HepG2 (cell line): ENCODE data around the gene CNOT6. TPM values are rescaled to one million over a fixed set of nuclear protein-coding genes. Genes with fewer than 3 reads are reported as not detected.

Source experiments
- ATAC-seq: fragments of 200-7000 bp; cut with Tn5 transposase; 3 replicates; pipeline ENCODE4 v1.9.1; 2020; ENCODE audit warnings: mild to moderate bottlenecking, moderate library complexity
- BruUV-seq: library from RNA; stranded (reverse); fragments of 400-500 nt; replicated peaks from 2 replicates; lab custom pipeline; 2021; lab: Mats Ljungman, UMichigan
- CTCF ChIA-PET: fragments of 300-600 bp; formaldehyde crosslinking; extraction: SDS; loops from one replicate; lab custom pipeline; 2021; ENCODE audit warnings: low total read pairs, inconsistent platforms, low intra/inter-chr PET ratio; lab: Yijun Ruan, JAX
- POLR2A ChIA-PET: fragments of 350-600 bp; sonication (Branson Sonifier 250); formaldehyde crosslinking; loops from one replicate; lab custom pipeline; 2020; ENCODE audit warnings: antibody characterized with exemption, inconsistent platforms; lab: Yijun Ruan, JAX
- DNase-seq: peaks from one replicate; pipeline ENCODE4 v3.0.0-alpha.2; 2015; ENCODE audit warnings: low spot score
- FAIRE-seq: peaks from 3 replicates; lab custom pipeline; 2011; peaks lifted over from hg19 to GRCh38; lab: Jason Lieb, UNC
- H2AFZ ChIP-seq: one replicate; pipeline ENCODE4 v1.6.1; 2011; ENCODE audit warnings: low read length, inconsistent platforms
- H3K27ac ChIP-seq: fragments of 300-600 bp; 3 replicates; pipeline ENCODE4 v1.8.0; 2011; ENCODE audit warnings: mixed run types, mild to moderate bottlenecking, mixed read lengths, low read length, inconsistent platforms; ENCODE audit not compliant: insufficient read depth; ENCODE audit errors: extremely low read length
- H3K27me3 ChIP-seq, 2 experiments: fragments of 200-600 bp in 1 of 2; 2 replicates in 1 of 2; 3 replicates in 1 of 2; pipeline versions ENCODE4 v1.6.0 to v1.8.0; 2011; ENCODE audit warnings: low read length in 2 of 2, mild to moderate bottlenecking in 2 of 2, moderate library complexity in 2 of 2, inconsistent platforms in 1 of 2; ENCODE audit not compliant: insufficient read depth in 2 of 2, control insufficient read depth in 1 of 2
- H3K36me3 ChIP-seq, 2 experiments: fragments of 200-600 bp in 1 of 2; replicated peaks in 1 of 2; 2 replicates in 1 of 2; 3 replicates in 1 of 2; pipeline versions ENCODE4 v1.5.1 to v1.8.0; 2011; ENCODE audit warnings: low read length in 2 of 2, inconsistent platforms in 1 of 2; ENCODE audit not compliant: insufficient read depth in 2 of 2, control insufficient read depth in 1 of 2
- H3K4me1 ChIP-seq: 2 replicates; pipeline ENCODE4 v1.5.1; 2012; ENCODE audit warnings: low read length, inconsistent platforms; ENCODE audit not compliant: insufficient read depth
- H3K4me2 ChIP-seq: 2 replicates; pipeline ENCODE4 v1.6.0; 2011; ENCODE audit warnings: low read depth, low read length, inconsistent platforms
- H3K4me3 ChIP-seq, 3 experiments: fragments of 200-600 bp in 1 of 3; sonication (generic), shearing (Covaris generic) in 1 of 3; replicated peaks in 1 of 3; 2 replicates each; pipeline ENCODE4 v1.5.1; 2011 to 2016; ENCODE audit warnings: low read length in 3 of 3, inconsistent platforms in 2 of 3, low read depth in 2 of 3, mild to moderate bottlenecking in 2 of 3, control low read depth in 1 of 3, mixed read lengths in 1 of 3; ENCODE audit not compliant: insufficient read depth in 1 of 3
- H3K79me2 ChIP-seq: one replicate; pipeline ENCODE4 v1.6.1; 2011; ENCODE audit warnings: low read length, inconsistent platforms; ENCODE audit not compliant: insufficient read depth
- H3K9ac ChIP-seq: 2 replicates; pipeline ENCODE4 v1.6.0; 2011; ENCODE audit warnings: mild to moderate bottlenecking, low read depth, low read length, inconsistent platforms; ENCODE audit not compliant: insufficient read depth
- H3K9me3 ChIP-seq: 2 replicates; pipeline ENCODE4 v1.5.1; 2012; ENCODE audit warnings: mild to moderate bottlenecking, low read length
- H4K20me1 ChIP-seq: 2 replicates; pipeline ENCODE4 v1.6.0; 2011; ENCODE audit warnings: inconsistent platforms, mild to moderate bottlenecking, low read length, moderate library complexity; ENCODE audit not compliant: insufficient read depth
- TAF1 ChIP-seq: sonication (generic); formaldehyde crosslinking; IDR thresholded peaks from 2 replicates; pipeline ENCODE4 v1.4.0; 2020; ENCODE audit warnings: missing genetic modification reagents
- TMF1 ChIP-seq: sonication (generic); formaldehyde crosslinking; IDR thresholded peaks from 2 replicates; pipeline ENCODE4 v1.8.1; 2022; ENCODE audit warnings: low read depth, missing genetic modification reagents
- ZNF234 ChIP-seq: sonication (generic); formaldehyde crosslinking; conservative IDR thresholded peaks from 2 replicates; pipeline ENCODE4 v1.5.1; 2020; ENCODE audit warnings: mild to moderate bottlenecking, missing genetic modification reagents
- ZNF468 ChIP-seq: sonication (generic); formaldehyde crosslinking; IDR thresholded peaks from 2 replicates; pipeline ENCODE4 v1.8.0; 2022; ENCODE audit warnings: mild to moderate bottlenecking, moderate library complexity, missing genetic modification reagents
- WGBS: methylation state at CpG from one replicate; pipeline ENCODE4 v1.1.6; 2017; ENCODE audit warnings: low lambda C conversion rate; 5-methylcytosine and 5-hydroxymethylcytosine counted together
- in situ Hi-C: cut with HindIII; loops from 2 replicates; pipeline ENCODE4 v1.10.0; 2017; ENCODE audit warnings: low pct_unique_long_range_greater_than_20kb; ENCODE audit not compliant: extremely low pct_ligation_motif_present
- intact Hi-C: fragments of 100-400 bp; cut with micrococcal nuclease; formaldehyde crosslinking; loops from one replicate; pipeline ENCODE4 v1.10.0; 2022; ENCODE audit not compliant: unreplicated experiment
- polyA plus RNA-seq, 8 experiments: library from polyadenylated mRNA; depleted of rRNA in 3 of 8; stranded (reverse) in 7 of 8; unstranded in 1 of 8; fragments of >200 nt; fragmentation: Illumina TruSeq in 4 of 8; extraction: Trizol in 4 of 8; gene quantifications; 2 replicates each; pipeline versions ENCODE4 v1.2.1 to v1.2.3, GENCODE V29; 2011 to 2016; ENCODE audit warnings: low read depth in 4 of 8, missing spikeins in 1 of 8, mixed read lengths in 1 of 8; ENCODE audit not compliant: insufficient read depth in 1 of 8
- total RNA-seq, 5 experiments: library from RNA; depleted of rRNA; stranded (reverse); fragments of >200 nt; fragmentation: Illumina TruSeq; extraction: Trizol; gene quantifications; 2 replicates each; pipeline ENCODE4 v1.2.3, GENCODE V29; 2016; ENCODE audit warnings: low read depth in 1 of 5
- TF ChIP-seq, protein P1 (sequence below): sonication (generic); formaldehyde crosslinking; IDR thresholded peaks from 2 replicates; pipeline ENCODE4 v1.4.0; 2020; ENCODE audit warnings: missing genetic modification reagents
- TF ChIP-seq, protein P2 (sequence below): sonication (generic); formaldehyde crosslinking; IDR thresholded peaks from 2 replicates; pipeline ENCODE4 v1.4.0; 2020; ENCODE audit warnings: missing genetic modification reagents, borderline replicate concordance

CNOT6 gene
- total and polyA plus RNA-seq, 2 of the 13 experiments (the other 11 are each of a cell fraction or from before 2014, with no cell fraction given): 8.8 to 9.1 TPM

- Histone ChIP-seq H3K4me2 (no peak overlapping the region), H4K20me1 (no peaks in the 10 kb centered on the region), H3K36me3 (no peaks in the 10 kb centered on the region), H3K79me2 (no peaks in the 10 kb centered on the region)
- BruUV-seq: no TSS peak
- TF ChIP-seq, protein P1, sequence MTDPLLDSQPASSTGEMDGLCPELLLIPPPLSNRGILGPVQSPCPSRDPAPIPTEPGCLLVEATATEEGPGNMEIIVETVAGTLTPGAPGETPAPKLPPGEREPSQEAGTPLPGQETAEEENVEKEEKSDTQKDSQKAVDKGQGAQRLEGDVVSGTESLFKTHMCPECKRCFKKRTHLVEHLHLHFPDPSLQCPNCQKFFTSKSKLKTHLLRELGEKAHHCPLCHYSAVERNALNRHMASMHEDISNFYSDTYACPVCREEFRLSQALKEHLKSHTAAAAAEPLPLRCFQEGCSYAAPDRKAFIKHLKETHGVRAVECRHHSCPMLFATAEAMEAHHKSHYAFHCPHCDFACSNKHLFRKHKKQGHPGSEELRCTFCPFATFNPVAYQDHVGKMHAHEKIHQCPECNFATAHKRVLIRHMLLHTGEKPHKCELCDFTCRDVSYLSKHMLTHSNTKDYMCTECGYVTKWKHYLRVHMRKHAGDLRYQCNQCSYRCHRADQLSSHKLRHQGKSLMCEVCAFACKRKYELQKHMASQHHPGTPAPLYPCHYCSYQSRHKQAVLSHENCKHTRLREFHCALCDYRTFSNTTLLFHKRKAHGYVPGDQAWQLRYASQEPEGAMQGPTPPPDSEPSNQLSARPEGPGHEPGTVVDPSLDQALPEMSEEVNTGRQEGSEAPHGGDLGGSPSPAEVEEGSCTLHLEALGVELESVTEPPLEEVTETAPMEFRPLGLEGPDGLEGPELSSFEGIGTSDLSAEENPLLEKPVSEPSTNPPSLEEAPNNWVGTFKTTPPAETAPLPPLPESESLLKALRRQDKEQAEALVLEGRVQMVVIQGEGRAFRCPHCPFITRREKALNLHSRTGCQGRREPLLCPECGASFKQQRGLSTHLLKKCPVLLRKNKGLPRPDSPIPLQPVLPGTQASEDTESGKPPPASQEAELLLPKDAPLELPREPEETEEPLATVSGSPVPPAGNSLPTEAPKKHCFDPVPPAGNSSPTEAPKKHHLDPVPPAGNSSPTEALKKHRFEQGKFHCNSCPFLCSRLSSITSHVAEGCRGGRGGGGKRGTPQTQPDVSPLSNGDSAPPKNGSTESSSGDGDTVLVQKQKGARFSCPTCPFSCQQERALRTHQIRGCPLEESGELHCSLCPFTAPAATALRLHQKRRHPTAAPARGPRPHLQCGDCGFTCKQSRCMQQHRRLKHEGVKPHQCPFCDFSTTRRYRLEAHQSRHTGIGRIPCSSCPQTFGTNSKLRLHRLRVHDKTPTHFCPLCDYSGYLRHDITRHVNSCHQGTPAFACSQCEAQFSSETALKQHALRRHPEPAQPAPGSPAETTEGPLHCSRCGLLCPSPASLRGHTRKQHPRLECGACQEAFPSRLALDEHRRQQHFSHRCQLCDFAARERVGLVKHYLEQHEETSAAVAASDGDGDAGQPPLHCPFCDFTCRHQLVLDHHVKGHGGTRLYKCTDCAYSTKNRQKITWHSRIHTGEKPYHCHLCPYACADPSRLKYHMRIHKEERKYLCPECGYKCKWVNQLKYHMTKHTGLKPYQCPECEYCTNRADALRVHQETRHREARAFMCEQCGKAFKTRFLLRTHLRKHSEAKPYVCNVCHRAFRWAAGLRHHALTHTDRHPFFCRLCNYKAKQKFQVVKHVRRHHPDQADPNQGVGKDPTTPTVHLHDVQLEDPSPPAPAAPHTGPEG (CRISPR knock-in tag): no peak
- TF ChIP-seq, all 625 proteins: peak for 0
- H3K27me3 ChIP-seq: no peaks in the 10 kb centered on the region
- no peak overlapping the region for H3K4me3 ChIP-seq
- H3K4me1 ChIP-seq: peaks cover 11% of the 10 kb centered on the region
- H2AFZ ChIP-seq: no peak overlapping the region
- H3K27ac ChIP-seq: no peak overlapping the region
- POLR2A ChIA-PET: no interaction called here
- FAIRE-seq: no peak
- intact Hi-C loops (no loop called here), in situ Hi-C loops (loop anchor here (25.0 kb wide), 1 partner anchor 242 kb away; the partner anchor contains the start of gene RASGEF1C)
- no peak overlapping the region for H3K9ac ChIP-seq
- WGBS: 31% methylated on average over 2 of the region's 2 CpGs
- ATAC-seq: no peak
- CTCF ChIA-PET: no interaction called here
- H3K9me3 ChIP-seq: no peaks in the 10 kb centered on the region
- DNase-seq: no peak
These were observed 39.4 kb upstream of the CNOT6 start for GRCh38 chr5:180454752-180455151.

DNA sequence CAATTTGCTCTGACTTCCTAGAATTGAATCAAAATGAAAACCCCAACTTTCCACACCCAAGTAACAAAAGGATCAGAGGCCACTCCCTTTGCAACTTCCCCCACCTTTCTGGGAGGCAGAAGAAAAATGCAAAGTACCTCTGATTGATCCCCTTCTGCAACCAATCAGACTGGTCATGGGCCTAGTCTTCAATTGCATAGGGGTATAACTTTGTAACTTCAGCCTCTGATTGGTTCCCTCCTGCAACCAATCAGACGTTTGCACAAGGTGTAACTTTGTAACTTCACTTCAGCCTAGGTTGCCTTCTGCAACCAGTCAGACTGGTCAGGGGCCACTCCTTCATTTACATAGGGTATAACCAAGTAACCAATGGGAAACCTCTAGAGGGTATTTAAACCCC, 38.3 kb upstream of the CNOT6 start:
- H2AFZ ChIP-seq: no peak overlapping the region
- TF ChIP-seq TAF1 (CRISPR knock-in tag) (no peak), ZNF234 (no peak), TMF1 (no peak), ZNF468 (CRISPR knock-in tag) (no peak)
- TF ChIP-seq, protein P2, sequence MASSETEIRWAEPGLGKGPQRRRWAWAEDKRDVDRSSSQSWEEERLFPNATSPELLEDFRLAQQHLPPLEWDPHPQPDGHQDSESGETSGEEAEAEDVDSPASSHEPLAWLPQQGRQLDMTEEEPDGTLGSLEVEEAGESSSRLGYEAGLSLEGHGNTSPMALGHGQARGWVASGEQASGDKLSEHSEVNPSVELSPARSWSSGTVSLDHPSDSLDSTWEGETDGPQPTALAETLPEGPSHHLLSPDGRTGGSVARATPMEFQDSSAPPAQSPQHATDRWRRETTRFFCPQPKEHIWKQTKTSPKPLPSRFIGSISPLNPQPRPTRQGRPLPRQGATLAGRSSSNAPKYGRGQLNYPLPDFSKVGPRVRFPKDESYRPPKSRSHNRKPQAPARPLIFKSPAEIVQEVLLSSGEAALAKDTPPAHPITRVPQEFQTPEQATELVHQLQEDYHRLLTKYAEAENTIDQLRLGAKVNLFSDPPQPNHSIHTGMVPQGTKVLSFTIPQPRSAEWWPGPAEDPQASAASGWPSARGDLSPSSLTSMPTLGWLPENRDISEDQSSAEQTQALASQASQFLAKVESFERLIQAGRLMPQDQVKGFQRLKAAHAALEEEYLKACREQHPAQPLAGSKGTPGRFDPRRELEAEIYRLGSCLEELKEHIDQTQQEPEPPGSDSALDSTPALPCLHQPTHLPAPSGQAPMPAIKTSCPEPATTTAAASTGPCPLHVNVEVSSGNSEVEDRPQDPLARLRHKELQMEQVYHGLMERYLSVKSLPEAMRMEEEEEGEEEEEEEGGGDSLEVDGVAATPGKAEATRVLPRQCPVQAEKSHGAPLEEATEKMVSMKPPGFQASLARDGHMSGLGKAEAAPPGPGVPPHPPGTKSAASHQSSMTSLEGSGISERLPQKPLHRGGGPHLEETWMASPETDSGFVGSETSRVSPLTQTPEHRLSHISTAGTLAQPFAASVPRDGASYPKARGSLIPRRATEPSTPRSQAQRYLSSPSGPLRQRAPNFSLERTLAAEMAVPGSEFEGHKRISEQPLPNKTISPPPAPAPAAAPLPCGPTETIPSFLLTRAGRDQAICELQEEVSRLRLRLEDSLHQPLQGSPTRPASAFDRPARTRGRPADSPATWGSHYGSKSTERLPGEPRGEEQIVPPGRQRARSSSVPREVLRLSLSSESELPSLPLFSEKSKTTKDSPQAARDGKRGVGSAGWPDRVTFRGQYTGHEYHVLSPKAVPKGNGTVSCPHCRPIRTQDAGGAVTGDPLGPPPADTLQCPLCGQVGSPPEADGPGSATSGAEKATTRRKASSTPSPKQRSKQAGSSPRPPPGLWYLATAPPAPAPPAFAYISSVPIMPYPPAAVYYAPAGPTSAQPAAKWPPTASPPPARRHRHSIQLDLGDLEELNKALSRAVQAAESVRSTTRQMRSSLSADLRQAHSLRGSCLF (CRISPR knock-in tag): no peak
- ChIA-PET CTCF (no interaction called here), POLR2A (no interaction called here)
- no TSS peak for BruUV-seq
- no peak overlapping the region for H3K4me3 ChIP-seq
- no peaks in the 10 kb centered on the region for H3K79me2 ChIP-seq
- H3K36me3 ChIP-seq: no peaks in the 10 kb centered on the region
- H3K4me2 ChIP-seq: no peak overlapping the region
- 0% methylated on average over 1 of the region's 1 CpG for WGBS
- no peaks in the 10 kb centered on the region; a peak in 1 of 5 replicates for H3K27me3 ChIP-seq
- intact Hi-C loops: no loop called here
- H3K9me3 ChIP-seq: no peaks in the 10 kb centered on the region
- in situ Hi-C loops: loop anchor here (25.0 kb wide), 1 partner anchor 244 kb away; the partner anchor contains the start of gene RASGEF1C
- H3K27ac ChIP-seq: no peak overlapping the region
- peaks cover 11% of the 10 kb centered on the region for H3K4me1 ChIP-seq
- H3K9ac ChIP-seq: no peak overlapping the region
- ATAC-seq (no peak), DNase-seq (no peak), FAIRE-seq (no peak)
- H4K20me1 ChIP-seq: no peaks in the 10 kb centered on the region
